Measurements from ENCODE around the gene OR5D14.

The OR5D14 gene

DNA sequence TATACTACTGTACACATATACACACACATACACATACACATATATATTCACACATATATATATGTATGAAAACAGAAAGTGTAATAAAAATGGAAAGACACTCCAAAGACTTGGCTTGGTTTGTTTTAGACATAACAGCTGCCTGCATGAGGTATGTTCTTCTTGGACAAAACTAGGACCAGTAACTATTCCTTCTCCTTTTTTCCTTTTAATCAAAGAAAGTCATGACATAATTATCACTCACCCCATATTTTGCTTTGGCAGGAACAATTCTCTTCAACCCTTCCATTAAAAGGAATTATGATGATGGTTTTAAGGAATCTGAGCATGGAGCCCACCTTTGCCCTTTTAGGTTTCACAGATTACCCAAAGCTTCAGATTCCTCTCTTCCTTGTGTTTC, at the start of gene OR5D14:
Gene OR5D14, plus strand, starts transcription at position 301 of the 400 bp plus-strand sequence. Its CDS starts 0 bp downstream, at position 301.
- no peak for DNase-seq

DNA sequence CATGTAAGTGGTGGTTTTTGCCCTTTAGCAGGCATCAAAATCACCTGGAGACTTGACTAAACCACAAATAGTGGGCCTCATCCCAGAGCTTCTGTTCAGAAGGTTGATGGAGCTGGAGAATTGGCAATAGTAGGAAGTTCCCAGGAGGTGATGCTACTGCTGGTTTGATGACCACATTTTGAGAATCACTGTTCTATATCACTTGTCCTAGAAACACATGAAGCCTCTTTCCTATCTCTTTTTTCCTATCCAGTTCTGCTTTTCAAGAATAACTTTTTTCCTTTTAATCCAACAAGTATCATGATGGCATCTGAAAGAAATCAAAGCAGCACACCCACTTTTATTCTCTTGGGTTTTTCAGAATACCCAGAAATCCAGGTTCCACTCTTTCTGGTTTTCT, 22.2 kb upstream of the OR5D14 start, which contains the start of gene OR5D13:
Gene OR5D13, plus strand, starts transcription at position 301 of the 400 bp plus-strand sequence. Its CDS starts 0 bp downstream, at position 301.
- no peak for DNase-seq

DNA sequence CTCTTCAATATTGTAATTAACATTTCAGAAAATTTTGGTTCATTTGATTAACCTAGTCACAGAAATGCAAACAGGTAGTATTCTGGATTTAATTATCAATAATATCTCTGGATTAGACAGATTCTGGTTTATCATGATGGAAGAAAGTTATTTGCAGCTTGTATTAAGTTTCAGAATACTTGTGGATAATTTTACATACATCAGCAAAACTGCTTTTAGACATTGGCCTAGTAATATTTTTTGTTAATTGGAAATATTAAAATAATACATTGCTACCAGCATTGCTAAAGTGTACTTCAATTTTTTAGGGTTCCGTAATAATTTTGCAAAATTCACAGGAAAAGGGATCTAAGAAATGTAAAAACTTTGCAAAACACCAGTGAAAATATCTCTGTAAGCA, 3.8 kb upstream of the OR5D14 start:
- DNase-seq, result no peak

DNA sequence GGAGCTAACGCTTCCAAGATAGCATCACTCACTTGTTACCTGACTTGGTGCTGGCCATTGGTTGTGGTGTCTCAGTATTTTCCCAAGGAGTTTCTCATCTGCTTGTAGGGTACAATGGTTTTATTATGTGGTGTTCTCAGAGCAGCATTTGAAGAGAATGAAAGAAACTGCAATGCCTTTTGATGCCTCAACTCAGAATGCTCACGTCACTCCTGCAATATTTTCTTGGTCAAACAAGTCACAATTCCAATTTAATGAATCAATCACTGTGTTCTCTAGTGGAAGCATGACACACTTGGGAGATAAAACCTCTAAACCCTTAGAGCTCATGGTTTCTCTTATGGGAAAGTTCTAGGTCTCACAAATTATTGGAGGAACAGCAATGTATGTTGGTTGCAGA, 2.0 kb upstream of the OR5D14 start:
- DNase-seq, result no peak

DNA sequence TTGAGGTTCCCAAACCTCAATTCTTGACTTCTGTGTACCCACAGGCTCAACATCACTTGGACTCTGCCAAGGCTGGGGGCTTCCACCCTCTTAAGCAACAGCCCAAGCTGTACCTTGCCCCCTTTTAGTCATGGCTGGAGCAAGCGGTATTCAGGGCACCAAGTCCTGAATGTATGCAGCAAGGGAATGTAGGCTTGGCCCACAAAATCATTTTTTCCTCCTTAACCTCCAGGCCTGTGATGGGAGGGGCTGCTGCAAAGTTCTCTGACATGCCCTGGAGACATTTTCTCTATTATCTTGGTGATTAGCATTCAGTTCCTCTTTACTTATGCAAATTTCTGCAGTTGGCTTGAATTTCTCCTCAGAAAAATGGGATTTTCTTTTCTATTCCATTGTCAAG, 10.9 kb downstream of the OR5D14 start:
- no peak for DNase-seq

DNA sequence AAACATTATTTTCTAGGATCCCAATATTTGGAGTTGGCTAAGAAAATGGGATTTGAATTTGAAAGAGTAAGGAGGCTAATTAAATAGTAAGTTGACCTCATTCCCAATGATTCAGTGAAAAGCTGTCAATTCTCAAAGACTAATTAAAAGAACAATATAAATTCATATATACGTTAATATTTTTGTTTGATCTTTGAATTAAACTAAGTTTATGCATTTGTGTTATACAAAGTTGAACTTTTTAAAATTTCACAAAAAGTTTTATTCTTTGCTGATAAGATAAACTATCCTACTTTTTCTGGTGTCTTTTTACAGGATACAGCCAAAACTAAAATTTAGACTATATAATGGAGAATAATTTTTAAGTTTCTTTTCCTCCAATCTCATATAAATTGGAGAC, 15.7 kb downstream of the OR5D14 start, which contains the start of gene OR5L1:
Gene OR5L1, plus strand, starts transcription at position 301 of the 400 bp plus-strand sequence. CDS start 100 bp downstream, outside the sequence.
- DNase-seq, result no peak

DNA sequence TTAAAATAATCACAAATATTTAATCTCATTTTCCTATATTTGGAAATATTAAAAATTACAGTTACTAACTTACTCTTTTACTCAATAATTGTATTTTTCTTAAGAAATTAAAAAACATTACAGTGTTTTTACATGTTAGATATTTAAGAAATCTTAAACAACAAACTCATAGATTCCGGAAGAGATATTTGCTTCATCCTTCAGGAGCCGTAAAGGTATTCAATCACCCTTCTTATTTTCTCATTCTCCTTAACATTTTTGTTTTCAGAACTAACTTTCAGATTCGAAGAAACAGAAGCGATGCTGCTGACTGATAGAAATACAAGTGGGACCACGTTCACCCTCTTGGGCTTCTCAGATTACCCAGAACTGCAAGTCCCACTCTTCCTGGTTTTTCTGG, 24.0 kb downstream of the OR5D14 start, which contains the start of gene OR5D18:
Gene OR5D18, plus strand, starts transcription at position 301 of the 400 bp plus-strand sequence. Its CDS starts 0 bp downstream, at position 301.
- no peak for DNase-seq

DNA sequence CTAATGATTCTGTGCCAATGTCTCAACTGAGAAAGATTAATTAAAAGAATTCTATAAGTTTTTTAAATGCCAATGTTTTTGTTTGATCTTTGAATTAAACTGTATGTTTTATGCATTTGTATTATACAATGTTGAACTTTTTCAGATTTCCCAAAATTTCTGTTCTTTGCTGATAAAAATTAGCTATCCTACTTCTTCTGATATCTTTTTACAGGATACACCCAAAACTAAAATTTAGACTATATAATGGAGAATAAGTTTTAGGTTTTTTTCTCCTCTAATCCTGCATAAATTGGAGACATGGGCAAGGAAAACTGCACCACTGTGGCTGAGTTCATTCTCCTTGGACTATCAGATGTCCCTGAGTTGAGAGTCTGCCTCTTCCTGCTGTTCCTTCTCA, 31.6 kb downstream of the OR5D14 start, which contains the start of gene OR5L2:
Gene OR5L2, plus strand, starts transcription at position 301 of the 400 bp plus-strand sequence. Its CDS starts 0 bp downstream, at position 301.
- DNase-seq, result no peak

DNA sequence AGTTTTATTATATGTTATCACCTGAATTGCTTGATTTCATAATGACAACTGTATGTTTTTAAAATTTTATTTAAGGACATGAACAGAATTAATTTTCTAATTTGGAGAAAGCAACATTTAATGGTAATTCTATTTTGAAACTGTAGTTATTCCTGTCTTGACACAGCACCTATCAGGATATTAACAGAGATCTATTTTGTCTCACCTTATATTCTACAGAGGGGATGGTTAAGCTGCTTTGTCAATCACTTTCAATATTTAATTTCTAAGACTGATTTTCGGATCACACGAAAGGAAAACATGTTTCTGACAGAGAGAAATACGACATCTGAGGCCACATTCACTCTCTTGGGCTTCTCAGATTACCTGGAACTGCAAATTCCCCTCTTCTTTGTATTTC, 43.1 kb downstream of the OR5D14 start, which contains the start of gene OR5D16:
Gene OR5D16, plus strand, starts transcription at position 301 of the 400 bp plus-strand sequence. Its CDS starts 0 bp downstream, at position 301.
- no peak for DNase-seq

All from NCI-H187 treated with DMSO at 0.1 percent for 48 hours (cell line).